NCI-H1092 treated with DMSO at 0.1 percent for 48 hours (cell line): Measurements from ENCODE around the gene CDRT4.
"Not testable (repeated sequence)": the region's sequence is repeated elsewhere in the genome, so short reads cannot be mapped to it uniquely, and the experiment has no call there.

Experiments
- DNase-seq: peaks from one replicate; lab custom pipeline; 2025; lab: John Stamatoyannopoulos, UW

Gene CDRT4

DNA sequence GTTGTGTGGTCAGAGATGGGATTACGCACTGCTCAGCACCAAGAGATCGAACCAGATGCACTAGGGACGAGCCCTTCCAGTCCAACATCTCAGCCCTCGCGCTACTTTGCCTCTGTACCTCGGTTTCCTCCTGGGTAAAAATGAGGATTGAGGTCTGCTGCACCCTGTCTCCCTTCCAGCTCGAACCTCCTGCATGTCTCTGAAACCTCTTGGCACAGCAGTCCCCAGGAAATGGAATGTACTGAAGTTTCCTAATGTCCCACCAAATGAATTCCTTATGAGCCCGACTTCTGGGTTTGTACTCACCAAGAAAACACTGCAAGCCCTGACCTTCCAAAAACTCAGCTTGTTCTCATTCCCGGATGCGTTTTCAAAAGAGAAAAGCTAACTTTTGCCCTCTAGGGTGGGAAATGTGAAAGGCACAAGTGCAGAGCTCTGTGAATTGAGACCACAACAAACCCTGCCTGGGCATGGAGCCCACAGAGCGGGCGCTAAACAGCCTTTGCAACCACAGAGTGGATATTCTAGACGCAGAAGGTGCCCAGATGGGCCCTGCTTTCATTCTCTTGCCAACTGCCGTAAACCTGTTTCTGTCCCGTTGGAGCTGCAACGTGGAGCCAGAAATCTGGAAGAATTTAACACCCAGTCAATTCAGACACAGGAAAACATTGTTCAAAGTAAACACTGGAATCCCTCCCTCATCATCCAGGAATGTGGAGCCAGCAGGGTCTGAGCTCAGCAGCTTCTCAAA, 10.3 kb downstream of the CDRT4 start:
- DNase-seq: peak; percentile 60

DNA sequence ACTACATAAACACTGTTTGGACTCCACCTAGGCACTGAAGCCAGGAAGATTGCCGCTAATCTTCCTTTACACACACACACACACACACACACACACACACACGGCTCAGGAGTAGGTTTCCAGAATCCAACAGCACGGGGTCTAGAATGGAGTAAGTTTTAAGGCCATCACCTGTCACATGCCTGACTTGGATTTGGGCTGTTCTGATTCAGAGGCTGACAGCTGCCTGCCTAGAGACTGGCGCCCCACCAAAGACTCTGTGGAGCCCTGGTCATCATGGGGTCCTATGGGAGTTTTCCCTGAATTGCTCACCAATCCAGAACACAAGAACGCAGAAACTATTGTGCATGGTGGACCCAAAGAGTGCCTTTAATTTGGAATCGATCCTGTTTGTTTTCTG, 10.9 kb downstream of the CDRT4 start:
- DNase-seq: no peak

- no peak for DNase-seq
Observed at GRCh38 chr17:15454346-15454745, 13.1 kb downstream of the CDRT4 start.

DNA sequence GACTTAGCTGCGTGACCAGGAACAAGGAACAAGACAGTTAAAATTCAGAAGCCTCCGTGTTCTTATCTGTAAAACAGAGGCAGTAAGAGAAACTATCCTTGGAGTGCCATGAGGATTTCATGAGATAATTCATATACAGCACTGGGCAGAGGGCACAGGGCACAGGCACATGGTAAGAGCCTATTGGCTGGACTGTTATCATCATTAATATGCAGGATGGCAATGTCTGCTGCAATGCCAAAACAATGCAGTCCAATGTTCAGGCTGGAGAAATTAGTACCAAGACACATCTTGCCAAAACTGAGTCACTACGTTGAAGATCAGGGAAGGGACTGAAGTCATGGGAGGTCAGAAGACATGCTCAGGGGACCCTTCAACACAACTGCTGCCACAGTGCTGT, 13.6 kb downstream of the CDRT4 start:
- no peak for DNase-seq

DNA sequence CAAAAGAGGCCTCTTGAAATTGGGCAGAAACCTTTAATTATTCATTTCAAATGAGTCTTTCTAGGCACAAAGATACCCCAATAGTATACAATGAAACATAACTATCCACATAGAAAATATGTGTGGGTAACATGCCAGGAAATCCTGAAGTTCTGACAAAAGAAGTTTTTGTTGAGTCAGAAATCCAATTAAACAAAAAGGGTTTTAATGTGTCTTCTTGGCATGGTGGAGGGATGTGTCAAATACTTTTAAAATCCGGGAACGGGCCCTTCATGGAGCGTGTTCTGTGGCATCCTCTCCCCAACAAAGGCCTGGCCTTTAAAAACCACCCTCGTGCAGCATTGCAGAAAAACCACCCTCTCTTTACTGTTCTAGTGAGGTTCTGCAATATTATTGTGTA, 14.2 kb downstream of the CDRT4 start:
- DNase-seq: no peak

DNA sequence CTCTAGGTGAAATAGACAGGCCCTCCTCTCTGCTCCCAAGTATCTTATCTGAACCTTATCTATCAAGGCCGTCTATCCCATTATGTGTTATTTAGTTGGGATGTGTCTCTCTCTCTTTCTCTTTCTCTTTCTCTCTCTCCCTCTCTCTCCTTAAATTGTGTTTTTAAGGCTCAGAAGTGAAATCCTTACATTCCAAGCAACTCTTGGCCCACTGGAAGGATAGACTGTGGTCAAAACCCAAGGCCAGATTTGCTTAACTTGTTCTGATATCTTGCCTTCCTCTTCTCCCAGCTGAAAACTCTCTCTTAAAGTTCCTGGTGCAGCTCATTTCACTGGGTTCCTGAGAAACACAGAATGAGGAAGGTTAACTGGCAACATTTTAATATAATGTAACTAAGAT, 14.7 kb downstream of the CDRT4 start:
- no peak for DNase-seq

- DNase-seq: no peak
Observed at GRCh38 chr17:15451680-15452079, 15.7 kb downstream of the CDRT4 start.

GRCh38 chr17:15448580-15448956, 18.9 kb downstream of the CDRT4 start:
- no peak for DNase-seq

DNA sequence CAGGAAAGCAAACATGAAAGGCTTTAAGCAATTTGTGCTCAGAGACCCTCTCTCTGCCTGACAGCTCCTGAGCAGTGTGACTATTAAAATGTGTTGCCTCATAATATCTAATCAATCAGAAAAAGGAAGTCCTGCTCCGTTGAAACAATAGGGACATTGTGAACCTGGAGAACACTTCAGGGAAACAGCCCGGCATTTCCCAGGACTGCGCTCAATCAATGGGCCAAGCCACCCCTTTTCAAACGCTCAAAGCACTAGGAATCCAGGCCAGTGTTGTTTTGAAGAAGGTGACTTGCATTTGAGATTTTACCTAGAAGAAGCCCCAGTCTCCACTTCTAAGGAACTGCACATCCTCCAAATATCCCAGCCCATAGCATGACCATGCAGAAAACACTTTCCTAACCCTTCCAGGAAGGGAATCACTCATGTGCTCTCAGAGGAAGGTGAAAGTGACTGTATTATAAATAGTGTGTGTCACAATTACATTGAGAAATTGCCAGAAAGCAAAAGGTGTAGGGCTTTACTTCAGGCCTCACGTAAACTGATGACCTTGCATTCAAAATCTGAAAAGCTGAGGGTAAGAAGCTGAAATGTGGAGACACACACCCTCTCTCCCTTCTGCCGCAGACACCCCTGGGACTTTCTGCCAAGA, 19.4 kb downstream of the CDRT4 start:
- DNase-seq: no peak

DNA sequence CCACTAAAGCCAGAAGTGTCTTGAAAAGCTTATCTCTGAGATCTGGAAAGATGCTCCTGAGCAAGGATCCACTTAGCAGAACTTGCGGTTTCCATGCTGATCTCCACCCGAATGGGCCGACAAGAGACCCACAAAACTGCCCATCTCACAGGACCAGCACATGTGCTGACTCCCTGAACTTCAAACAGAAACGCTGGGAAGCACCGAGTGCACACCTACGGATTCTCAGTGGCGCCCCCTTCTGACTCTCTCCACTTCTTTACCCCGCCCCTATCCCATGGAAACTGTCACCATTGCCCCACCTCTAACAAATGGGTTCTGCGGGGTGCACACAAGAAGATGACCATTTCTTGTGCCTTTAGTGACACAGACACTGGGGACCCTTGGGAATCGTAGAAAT, 21.4 kb downstream of the CDRT4 start:
- DNase-seq: no peak

DNA sequence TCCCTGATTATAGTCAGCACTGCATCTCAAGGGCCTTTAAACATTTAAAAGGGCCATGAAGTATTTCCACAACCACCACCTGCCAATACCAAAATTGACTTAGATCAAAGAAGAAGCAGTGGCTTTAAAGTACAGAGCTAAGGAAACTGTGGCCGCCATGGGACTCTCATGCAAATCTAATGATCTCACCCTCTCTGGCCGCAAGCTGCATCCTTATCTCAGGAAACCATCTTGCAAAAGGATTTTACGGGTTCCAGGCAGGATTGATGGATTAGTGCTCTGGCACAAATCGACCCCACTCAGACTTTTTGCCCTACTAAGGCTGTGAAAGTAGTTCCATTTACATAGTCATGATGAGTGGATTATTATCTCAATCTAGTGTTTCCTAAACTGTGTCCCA, 22.6 kb downstream of the CDRT4 start:
- no peak for DNase-seq

DNA sequence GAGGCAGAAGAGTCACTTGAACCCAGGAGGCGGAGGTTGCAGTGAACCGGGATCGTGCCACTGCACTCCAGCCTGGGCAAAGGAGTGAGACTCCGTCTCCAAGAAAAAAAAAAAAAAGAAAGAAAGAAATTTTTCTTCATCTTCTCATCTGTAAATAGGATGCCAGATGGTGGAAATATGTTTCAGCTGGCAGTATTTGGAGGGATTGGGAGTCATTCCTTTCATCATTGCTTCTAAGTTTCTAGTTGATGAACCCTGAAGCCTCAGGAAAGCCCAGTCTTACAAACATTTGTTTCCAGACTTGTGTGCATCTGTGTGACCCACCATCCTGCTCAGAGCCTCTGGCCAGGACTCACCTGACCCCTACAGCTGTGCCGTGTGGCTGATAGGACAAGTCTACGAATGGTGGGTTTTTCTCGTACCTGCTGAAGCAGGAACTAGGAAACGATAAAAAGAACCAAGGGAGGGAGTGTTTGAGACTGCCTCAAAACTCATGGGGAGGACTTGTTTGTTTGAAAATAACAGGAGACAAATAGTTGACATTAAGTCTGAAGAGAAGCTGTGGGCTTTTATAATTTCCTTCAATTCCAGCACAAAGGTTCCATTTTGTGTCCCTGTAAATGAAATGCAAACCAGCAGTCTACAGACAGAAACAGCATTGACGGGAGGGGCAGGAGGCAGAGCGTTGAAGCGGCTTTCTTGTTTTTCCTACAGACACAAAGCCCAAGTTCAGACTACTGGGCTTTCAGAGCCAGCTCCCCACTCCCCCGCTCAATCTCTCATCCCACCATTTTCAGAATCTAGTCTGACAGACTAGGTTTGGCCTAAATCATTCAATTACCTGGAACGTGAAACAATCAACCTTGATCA, 24.9 kb downstream of the CDRT4 start:
- no peak for DNase-seq

DNA sequence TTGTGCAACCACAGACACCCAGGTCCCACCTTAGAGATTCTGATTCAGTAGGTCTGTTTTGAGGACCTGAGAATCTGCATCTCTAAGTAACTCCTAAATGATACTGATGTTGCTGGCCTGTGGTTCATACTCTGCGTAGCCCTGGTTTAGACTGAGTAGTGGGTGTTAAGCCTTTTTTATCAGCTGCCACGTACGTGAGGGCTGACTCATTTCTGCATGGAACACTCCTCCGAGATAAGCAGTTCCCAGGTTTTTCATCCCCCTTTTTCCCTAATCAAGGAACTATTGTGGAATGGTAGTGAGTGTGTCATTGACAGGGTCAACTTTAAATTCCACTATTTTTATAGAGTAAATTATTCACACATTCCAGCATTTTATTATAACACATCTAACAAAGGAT, 26.1 kb downstream of the CDRT4 start:
- no peak for DNase-seq

DNA sequence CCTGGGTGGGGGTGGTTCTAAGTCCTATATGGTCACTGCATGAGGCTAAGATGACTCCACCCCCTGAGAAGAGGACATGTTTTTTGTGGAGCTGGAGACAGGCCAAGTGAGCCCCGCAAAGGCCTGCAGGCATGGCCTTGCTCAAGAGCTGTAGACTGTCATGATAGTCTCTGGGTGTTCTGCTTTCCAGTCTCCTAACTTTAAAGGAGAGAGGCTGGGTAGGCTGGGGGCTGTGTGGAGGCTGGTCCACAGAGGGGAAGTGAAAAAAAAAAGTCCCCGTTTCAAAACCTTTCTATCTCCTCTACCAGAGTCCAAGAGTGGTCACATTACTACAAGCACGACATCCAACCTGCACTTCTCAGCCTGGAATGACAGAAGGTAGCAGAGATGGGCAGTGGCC, 27.1 kb downstream of the CDRT4 start:
- no peak for DNase-seq

- DNase-seq: not testable (repeated sequence)
Observed at GRCh38 chr17:15439205-15439985, 28.0 kb downstream of the CDRT4 start.

GRCh38 chr17:15438491-15439105, 28.8 kb downstream of the CDRT4 start:
- DNase-seq: no peak

DNA sequence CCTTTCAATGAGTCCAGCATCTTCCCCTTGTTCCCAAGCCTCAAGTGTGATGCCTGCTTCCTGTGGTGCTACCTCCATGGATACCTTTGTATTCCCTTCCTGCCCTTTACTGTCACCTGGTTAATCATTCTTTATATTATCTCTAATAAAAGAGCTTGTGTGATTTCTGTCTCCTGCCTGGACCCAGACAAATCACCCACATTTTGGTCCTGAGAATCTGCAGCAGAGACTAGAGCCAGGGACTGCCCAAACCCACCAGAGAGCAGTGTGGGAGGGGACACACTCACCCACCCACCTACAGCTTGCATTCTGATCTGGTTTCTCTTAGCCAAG, 30.2 kb downstream of the CDRT4 start:
- DNase-seq: no peak

DNA sequence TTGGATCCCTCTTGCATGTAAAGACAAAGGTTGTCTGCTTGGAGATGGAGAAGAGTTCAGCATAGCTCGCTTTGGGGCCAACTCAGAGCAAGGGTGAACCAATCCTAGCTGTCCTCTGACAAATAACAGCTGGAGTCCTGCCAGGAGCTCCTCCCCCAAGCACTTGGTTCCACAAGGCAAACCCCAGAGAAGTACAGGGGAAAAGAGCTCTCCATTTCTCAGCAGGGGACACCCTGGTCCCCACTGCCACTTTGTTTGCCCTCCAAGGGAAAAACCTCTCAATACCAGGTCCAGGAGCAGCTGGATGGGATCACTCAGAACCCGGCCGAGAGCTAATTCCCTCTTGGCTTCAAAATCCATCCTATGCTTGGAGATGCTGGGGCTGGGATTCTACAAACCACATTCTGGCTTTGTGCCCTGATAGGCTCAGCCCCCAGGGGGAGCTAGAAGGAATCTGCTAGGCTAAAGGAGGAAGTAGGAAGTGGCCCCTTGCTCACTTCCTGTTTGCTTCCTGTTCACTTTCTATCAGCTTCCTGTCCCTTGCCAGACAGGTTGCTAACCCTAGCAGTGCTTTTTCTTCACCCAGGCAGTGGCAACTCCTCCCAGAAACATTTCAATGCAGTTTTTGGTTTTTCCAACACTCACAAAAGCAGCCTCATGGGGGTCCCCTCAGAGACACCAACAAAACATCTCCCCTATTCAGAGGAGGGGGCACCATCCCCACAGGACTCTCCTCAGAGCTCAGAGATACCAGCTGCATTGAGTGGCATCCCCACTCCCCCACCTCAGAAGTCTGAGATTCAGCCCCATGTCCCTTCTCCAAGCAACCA, 30.7 kb downstream of the CDRT4 start:
- peak; percentile 93 for DNase-seq

DNA sequence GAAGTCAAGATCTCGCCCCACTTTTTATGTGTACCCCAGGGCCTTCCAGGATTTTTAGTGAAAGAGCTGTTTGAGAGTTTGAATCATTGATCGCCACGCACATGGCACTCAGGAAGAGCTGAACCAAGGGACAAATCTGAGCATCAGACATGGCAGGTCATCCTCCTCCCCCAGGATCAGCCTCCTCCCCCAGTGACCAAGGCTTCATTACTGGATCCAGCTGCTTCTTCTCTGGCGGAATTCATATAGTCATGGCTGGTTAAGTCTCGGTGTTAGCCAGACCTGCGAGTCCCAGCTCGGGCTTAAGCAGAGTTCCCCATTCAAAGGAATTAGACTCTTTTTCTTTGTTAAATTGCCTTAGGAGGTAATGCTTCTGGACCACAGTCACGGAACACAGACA, 32.5 kb downstream of the CDRT4 start:
- no peak for DNase-seq

DNA sequence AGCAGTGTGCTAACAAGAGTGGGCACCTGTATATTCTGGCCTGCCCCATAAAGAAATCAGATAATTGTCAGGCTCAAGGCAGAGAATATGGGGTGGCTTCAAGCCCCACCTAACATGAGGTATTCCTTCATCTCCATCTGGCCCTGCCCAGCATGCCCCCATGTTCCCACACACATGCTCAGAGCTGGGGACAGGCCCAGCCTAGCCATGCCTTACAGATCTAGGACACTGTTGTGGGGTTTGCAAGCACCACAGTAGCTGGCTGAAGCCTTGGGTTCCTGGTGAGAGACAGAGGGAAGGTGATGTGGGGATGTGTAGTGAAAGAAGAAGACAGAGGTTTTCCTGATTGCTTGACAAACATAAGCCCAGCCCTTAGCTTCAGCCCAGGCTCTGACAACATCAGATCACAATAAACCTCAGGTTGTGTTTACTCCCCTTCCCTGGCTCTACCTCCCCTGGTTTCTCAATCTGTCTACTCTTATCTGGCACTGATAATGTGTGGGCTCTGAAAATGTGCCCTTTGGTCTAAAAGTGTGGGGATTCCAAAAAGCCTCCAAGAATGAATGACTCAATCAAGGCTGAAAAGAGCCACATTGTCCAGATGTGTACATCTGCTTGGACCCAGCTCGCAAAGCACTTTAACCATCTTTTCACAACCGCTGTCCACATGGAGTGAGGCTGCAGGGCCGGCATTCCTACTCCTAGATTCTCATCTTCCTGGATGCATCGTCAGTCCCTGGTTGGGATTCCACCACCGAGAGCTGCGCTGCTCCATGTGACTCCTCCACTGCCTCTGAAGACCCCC, 34.4 kb downstream of the CDRT4 start:
- DNase-seq: no peak
